Measurements from ENCODE around the gene ATRN. TPM values are rescaled to one million over a fixed set of nuclear protein-coding genes. Genes with fewer than 3 reads are reported as not detected.

Gene ATRN
- total RNA-seq, 1 donor from 2014 or later: 37.0 TPM

DNA sequence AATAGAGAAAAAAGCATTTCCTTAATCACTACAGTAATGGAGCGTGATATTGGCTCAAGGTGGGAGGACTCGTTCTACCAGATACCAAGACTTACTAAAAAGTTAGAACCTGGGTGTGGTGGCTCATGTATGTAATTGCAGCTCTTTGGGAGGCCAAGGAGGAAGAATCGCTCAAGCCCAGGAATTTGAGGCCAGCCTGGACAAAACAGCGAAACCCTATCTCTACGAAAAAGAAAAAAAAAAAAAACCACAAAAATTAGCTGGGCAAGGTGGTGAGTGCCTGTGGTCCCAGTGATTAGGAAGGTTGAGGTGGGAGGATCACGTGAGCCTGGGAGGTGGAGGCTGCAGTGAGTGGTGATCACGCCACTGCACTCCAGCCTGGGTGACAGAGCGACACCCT lies 24.0 kb upstream of the ATRN start:
- Mint-ChIP-seq H3K4me1 (ENCODE audit: unreplicated experiment) (peaks cover 3% of the 10 kb centered on the region), H3K27me3 (ENCODE audit: unreplicated experiment) (no peaks in the 10 kb centered on the region), H3K4me3 (ENCODE audit: unreplicated experiment) (no peak overlapping the region), H3K36me3 (ENCODE audit: low read depth, unreplicated experiment) (no peaks in the 10 kb centered on the region), H3K9me3 (ENCODE audit: unreplicated experiment) (no peaks in the 10 kb centered on the region), H3K27ac (ENCODE audit: unreplicated experiment) (no peak overlapping the region)
- DNase-seq (ENCODE audit: low spot score): no peak
- TF ChIP-seq, protein P1, sequence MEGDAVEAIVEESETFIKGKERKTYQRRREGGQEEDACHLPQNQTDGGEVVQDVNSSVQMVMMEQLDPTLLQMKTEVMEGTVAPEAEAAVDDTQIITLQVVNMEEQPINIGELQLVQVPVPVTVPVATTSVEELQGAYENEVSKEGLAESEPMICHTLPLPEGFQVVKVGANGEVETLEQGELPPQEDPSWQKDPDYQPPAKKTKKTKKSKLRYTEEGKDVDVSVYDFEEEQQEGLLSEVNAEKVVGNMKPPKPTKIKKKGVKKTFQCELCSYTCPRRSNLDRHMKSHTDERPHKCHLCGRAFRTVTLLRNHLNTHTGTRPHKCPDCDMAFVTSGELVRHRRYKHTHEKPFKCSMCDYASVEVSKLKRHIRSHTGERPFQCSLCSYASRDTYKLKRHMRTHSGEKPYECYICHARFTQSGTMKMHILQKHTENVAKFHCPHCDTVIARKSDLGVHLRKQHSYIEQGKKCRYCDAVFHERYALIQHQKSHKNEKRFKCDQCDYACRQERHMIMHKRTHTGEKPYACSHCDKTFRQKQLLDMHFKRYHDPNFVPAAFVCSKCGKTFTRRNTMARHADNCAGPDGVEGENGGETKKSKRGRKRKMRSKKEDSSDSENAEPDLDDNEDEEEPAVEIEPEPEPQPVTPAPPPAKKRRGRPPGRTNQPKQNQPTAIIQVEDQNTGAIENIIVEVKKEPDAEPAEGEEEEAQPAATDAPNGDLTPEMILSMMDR (IDR thresholded peaks at IDR 0.05; ENCODE audit: unreplicated experiment): no peak

DNA sequence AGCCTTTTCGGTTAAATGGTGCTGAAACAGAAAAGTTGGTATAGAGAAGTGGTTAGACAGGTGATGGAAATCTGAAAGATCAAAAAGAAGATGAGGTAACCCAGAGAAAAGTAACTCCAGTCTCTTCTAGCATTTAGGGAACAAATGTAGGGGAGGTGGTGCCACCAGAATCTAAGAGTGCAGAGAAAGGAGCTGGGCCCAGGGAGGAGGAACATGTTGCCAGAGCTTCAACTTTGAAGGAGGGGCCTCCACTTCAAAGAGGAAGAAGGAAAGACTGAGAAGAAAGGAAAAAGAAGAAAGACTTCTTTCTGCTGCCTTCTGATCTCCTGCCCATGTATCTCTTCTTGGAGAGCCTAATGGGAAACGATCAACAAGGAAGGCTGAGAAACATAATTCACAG lies 23.5 kb upstream of the ATRN start:
- no peaks in the 10 kb centered on the region for H3K36me3 Mint-ChIP-seq (ENCODE audit: low read depth, unreplicated experiment)
- no peak overlapping the region for H3K4me3 Mint-ChIP-seq (ENCODE audit: unreplicated experiment)
- TF ChIP-seq, protein P1 (IDR thresholded peaks at IDR 0.05; ENCODE audit: unreplicated experiment): no peak
- no peak for DNase-seq (ENCODE audit: low spot score)
- H3K27me3 Mint-ChIP-seq (ENCODE audit: unreplicated experiment): no peaks in the 10 kb centered on the region
- no peak overlapping the region for H3K27ac Mint-ChIP-seq (ENCODE audit: unreplicated experiment)
- H3K9me3 Mint-ChIP-seq (ENCODE audit: unreplicated experiment): no peaks in the 10 kb centered on the region
- peaks cover 3% of the 10 kb centered on the region for H3K4me1 Mint-ChIP-seq (ENCODE audit: unreplicated experiment)

DNA sequence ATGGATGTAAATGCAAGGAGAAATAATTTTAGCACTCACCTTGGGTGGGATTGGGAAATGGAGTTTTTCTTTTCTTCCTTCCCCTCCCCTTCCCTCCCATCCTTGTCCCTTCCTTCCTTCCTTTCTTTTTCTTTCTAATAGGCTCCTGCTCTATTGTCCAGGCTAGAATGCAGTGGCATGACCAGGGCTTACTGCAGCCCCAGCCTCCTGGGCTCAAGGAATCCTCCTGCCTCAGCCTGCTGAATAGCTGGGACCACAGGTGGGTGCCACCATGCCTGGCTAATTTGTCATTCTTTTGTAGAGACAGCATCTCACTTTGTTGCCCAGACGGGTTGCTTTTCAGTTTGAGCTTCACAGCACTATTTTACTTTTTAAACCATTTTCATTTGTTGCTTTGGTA lies 21.5 kb upstream of the ATRN start:
- no peaks in the 10 kb centered on the region for H3K36me3 Mint-ChIP-seq (ENCODE audit: low read depth, unreplicated experiment)
- H3K4me1 Mint-ChIP-seq (ENCODE audit: unreplicated experiment): peaks cover 3% of the 10 kb centered on the region
- H3K9me3 Mint-ChIP-seq (ENCODE audit: unreplicated experiment): no peaks in the 10 kb centered on the region
- H3K27me3 Mint-ChIP-seq (ENCODE audit: unreplicated experiment): no peaks in the 10 kb centered on the region
- H3K27ac Mint-ChIP-seq (ENCODE audit: unreplicated experiment): no peak overlapping the region
- TF ChIP-seq, protein P1 (IDR thresholded peaks at IDR 0.05; ENCODE audit: unreplicated experiment): no peak
- no peak for DNase-seq (ENCODE audit: low spot score)
- no peak overlapping the region for H3K4me3 Mint-ChIP-seq (ENCODE audit: unreplicated experiment)

DNA sequence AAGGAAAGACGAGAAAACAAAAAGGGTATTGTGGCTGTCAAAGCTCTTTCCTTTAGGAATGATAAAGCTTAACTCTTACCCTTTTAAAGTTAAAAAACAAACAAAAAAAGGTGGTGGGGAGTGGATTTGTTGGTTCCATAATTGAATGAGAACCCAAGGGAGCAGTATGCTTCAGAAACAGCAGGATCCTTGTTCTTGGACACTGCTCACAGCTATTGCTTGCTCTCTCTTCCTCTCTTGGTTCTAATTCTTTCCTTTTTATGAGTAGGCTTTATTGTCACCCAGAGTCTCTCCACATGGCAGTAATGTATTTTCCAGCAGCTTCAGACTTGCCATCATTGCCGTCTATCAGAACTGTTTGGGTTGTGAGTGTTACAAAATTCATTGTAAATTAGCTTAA lies 18.7 kb upstream of the ATRN start:
- H3K4me3 Mint-ChIP-seq (ENCODE audit: unreplicated experiment): no peak overlapping the region
- no peaks in the 10 kb centered on the region for H3K27me3 Mint-ChIP-seq (ENCODE audit: unreplicated experiment)
- DNase-seq (ENCODE audit: low spot score): no peak
- TF ChIP-seq, protein P1 (IDR thresholded peaks at IDR 0.05; ENCODE audit: unreplicated experiment): no peak
- no peak overlapping the region for H3K27ac Mint-ChIP-seq (ENCODE audit: unreplicated experiment)
- H3K9me3 Mint-ChIP-seq (ENCODE audit: unreplicated experiment): no peaks in the 10 kb centered on the region
- no peaks in the 10 kb centered on the region for H3K36me3 Mint-ChIP-seq (ENCODE audit: low read depth, unreplicated experiment)
- peaks cover 3% of the 10 kb centered on the region for H3K4me1 Mint-ChIP-seq (ENCODE audit: unreplicated experiment)

DNA sequence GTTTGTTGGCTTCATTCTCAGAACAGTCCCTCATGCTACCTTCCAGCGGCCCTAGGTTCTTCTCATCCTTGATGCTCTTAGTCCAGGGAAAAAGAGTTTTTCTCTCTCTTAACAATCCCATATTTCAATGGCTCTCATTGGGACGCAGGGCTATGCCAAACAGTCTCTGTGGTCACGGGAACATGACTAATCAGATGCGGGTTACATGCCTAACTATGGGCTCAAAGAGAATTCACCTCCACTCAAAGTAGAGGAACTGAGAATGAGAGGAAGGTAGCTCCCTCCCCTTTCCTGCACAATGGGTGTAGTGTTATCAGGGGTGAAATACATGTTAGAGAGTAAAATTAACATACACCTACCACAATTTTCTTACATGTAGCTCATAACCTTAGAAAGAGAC lies 18.1 kb upstream of the ATRN start:
- H3K9me3 Mint-ChIP-seq (ENCODE audit: unreplicated experiment): no peaks in the 10 kb centered on the region
- no peak overlapping the region for H3K27ac Mint-ChIP-seq (ENCODE audit: unreplicated experiment)
- no peak for DNase-seq (ENCODE audit: low spot score)
- no peaks in the 10 kb centered on the region for H3K36me3 Mint-ChIP-seq (ENCODE audit: low read depth, unreplicated experiment)
- peaks cover 3% of the 10 kb centered on the region for H3K4me1 Mint-ChIP-seq (ENCODE audit: unreplicated experiment)
- no peak overlapping the region for H3K4me3 Mint-ChIP-seq (ENCODE audit: unreplicated experiment)
- H3K27me3 Mint-ChIP-seq (ENCODE audit: unreplicated experiment): no peaks in the 10 kb centered on the region
- TF ChIP-seq, protein P1 (IDR thresholded peaks at IDR 0.05; ENCODE audit: unreplicated experiment): no peak
